Measurements from ENCODE around the gene TMEM61.

DNA sequence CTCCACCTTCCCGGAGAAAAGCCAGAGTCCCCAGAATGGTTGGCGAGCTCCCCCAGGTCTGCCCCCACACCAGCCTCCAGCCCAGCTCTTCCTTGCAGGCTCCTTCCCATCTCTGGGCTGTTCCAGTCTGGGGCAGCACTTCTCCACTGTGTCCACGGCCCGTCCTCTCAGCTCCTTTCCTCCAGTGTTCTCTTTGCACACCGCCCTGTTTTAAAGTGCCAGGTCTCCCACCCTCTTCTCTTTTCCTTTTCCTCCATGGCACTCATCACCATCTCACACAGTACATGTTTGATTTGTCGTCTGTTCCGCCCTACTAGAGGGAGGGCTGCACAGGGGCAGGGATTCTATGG is 52.8 kb downstream of the TMEM61 start:
- TF ChIP-seq, protein P1, sequence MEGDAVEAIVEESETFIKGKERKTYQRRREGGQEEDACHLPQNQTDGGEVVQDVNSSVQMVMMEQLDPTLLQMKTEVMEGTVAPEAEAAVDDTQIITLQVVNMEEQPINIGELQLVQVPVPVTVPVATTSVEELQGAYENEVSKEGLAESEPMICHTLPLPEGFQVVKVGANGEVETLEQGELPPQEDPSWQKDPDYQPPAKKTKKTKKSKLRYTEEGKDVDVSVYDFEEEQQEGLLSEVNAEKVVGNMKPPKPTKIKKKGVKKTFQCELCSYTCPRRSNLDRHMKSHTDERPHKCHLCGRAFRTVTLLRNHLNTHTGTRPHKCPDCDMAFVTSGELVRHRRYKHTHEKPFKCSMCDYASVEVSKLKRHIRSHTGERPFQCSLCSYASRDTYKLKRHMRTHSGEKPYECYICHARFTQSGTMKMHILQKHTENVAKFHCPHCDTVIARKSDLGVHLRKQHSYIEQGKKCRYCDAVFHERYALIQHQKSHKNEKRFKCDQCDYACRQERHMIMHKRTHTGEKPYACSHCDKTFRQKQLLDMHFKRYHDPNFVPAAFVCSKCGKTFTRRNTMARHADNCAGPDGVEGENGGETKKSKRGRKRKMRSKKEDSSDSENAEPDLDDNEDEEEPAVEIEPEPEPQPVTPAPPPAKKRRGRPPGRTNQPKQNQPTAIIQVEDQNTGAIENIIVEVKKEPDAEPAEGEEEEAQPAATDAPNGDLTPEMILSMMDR (conservative IDR thresholded peaks at IDR 0.05; ENCODE audit: low read length): no peak
- no peak for TF ChIP-seq EZH2phosphoT487 (IDR thresholded peaks at IDR 0.05; ENCODE audit: borderline replicate concordance)
